C4-2B (cell line): Measurements from ENCODE around the gene CYSRT1.

Source experiments
- CTCF ChIP-seq: fragments of 450-650 bp; conservative IDR thresholded peaks from 2 replicates; pipeline ENCODE4 v1.5.1; 2017; ENCODE audit warnings: mild to moderate bottlenecking
- ZFX ChIP-seq: fragments of 450-650 bp; IDR thresholded peaks from 2 replicates; pipeline ENCODE4 v1.6.1; 2017

GRCh38 chr9:137255448-137256114 is 30.6 kb downstream of the CYSRT1 start:
- TF ChIP-seq CTCF (no peak), ZFX (peak; percentile 82; the same call in 1 of the 2 replicates)
